ENCODE data around the gene SLC35F6. TPM values are rescaled to one million over a fixed set of nuclear protein-coding genes. Genes with fewer than 3 reads are reported as not detected.

SLC35F6 gene
- total and polyA plus RNA-seq, 9 of the 15 experiments (the other 6 are each of a cell fraction or from before 2014, with no cell fraction given): 11.9 to 47.3 (median 22.5) TPM

GRCh38 chr2:26786207-26787028 lies 22.3 kb downstream of the SLC35F6 start (continued):
- TF ChIP-seq FOXM1 (IDR thresholded peaks at IDR 0.05; ENCODE audit: low read depth) (no peak; the same call in 1 of the 2 replicates), FOXM1 (CRISPR knock-in tag; IDR thresholded peaks at IDR 0.05; ENCODE audit: low read depth) (0 out of 2 replicates have a peak, but pooled peaks have one; percentile 84), ESRRB (CRISPR knock-in tag; IDR thresholded peaks at IDR 0.05; ENCODE audit: borderline replicate concordance) (no peak), MLLT1 (IDR thresholded peaks at IDR 0.05) (0 out of 4 replicates have a peak, but pooled peaks of 1 of the 2 experiments have one; percentile 13), SRSF3 (IDR thresholded peaks at IDR 0.05; ENCODE audit: insufficient read depth, low read length) (0 out of 2 replicates have a peak, but pooled peaks have one; percentile 81), RERE (CRISPR knock-in tag; IDR thresholded peaks at IDR 0.05; ENCODE audit: borderline replicate concordance) (0 out of 2 replicates have a peak, but pooled peaks have one; percentile 46), HNRNPL (IDR thresholded peaks at IDR 0.05; ENCODE audit: low read depth, low read length) (0 out of 2 replicates have a peak, but pooled peaks have one; percentile 35), MITF (IDR thresholded peaks at IDR 0.05) (no peak), DDX20 (tag; IDR thresholded peaks at IDR 0.05; ENCODE audit: low read depth) (no peak), JUN (IDR thresholded peaks at IDR 0.05; ENCODE audit: borderline replicate concordance, low read depth, low read length) (no peak), JUN (CRISPR knock-in tag; IDR thresholded peaks at IDR 0.05; ENCODE audit: borderline replicate concordance) (peak; percentile 77; the same call in 1 of the 2 replicates), TBP (optimal IDR thresholded peaks at IDR 0.05; ENCODE audit: low read depth, low read length) (no peak), KHSRP (IDR thresholded peaks at IDR 0.05) (no peak), RBBP5 (IDR thresholded peaks at IDR 0.05; ENCODE audit: borderline replicate concordance, insufficient read depth, low read length, poor library complexity, severe bottlenecking) (peak; percentile 41), BRCA1 (IDR thresholded peaks at IDR 0.05) (no peak), BRCA1 (CRISPR knock-in tag; IDR thresholded peaks at IDR 0.05) (no peak), TGIF2 (CRISPR knock-in tag; IDR thresholded peaks at IDR 0.05) (peak; percentile 96), RBFOX2 (IDR thresholded peaks at IDR 0.05; ENCODE audit: low read depth, low read length) (peak; percentile 90), NFE2L1 (tag; IDR thresholded peaks at IDR 0.05; ENCODE audit: borderline replicate concordance, low read depth) (no peak), DPF2 (IDR thresholded peaks at IDR 0.05) (0 out of 2 replicates have a peak, but pooled peaks have one; percentile 7)

Measured in K562 (cell line).